HG03520 (cell line): ENCODE measurements around the gene GPATCH4.

Source experiments
- ATAC-seq: cut with Tn5 transposase; IDR thresholded peaks from one replicate; pipeline ENCODE4 v1.9.1; 2021; ENCODE audit warnings: mild to moderate bottlenecking, moderate library complexity; ENCODE audit not compliant: unreplicated experiment

The GPATCH4 gene

GRCh38 chr1:156551066-156551643, 50.1 kb downstream of the GPATCH4 start:
- no peak for ATAC-seq

- ATAC-seq: no peak
Observed at GRCh38 chr1:156550346-156550745, 50.9 kb downstream of the GPATCH4 start.

- ATAC-seq: no peak
Observed at GRCh38 chr1:156549831-156550230, 51.4 kb downstream of the GPATCH4 start.

DNA sequence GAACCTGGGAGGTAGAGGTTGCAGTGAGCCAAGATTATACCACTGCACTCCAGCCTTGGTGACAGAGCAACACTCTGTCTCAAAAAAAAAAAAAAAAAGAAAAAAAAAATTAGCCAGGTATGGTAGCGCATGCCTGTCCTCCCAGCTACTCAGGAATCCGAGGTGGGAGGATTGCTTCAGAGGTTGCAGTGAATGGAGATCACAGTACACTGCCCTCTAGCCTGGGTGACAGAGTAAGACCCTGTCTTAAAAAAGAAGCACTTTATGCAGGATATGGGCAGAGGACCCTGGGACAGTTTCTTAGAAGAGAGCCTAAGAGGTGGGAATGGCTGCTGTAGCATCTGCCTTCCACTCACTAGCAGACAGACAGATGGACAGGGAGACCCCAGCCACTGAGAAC, 51.9 kb downstream of the GPATCH4 start:
- ATAC-seq: no peak

DNA sequence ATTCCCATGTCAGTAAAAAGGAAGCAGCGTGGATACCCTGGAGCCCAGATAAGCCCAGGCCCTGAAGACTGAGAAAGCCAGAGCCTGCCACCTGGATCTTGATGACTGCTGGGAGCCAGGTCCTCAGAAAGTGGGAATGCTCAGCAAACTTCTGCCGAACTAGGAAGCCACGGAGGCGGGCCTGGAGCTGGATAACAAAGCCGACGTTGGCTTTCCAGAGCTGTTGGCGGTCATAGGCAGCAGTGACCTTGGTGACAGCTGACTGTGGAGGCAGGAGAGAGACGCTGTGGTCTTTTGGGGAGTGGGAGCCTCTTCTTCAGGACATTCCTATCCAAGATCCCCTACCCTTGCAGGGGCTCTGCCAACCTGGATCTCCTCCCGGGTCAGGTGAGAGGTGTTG, 53.3 kb downstream of the GPATCH4 start:
- no peak for ATAC-seq

GRCh38 chr1:156547434-156547833, 53.8 kb downstream of the GPATCH4 start:
- no peak for ATAC-seq

DNA sequence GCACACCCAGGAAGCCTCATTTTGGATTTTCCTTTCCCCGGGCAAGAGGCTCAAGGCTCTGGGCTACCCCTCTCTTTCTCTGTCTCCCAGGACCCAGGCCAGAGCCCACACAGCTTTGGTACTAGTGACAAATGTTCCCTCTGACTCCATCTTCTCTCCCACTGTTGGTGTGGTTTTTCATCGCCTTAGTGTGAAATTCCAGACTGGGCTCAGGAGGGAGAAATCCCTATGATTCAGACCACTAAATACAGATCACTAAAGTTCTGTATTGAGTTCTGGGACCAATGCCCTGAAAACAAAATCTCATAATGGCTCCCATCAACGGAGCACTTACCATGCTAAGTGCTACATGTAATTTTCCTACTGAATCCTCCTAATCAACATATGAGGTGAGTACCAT, 55.0 kb downstream of the GPATCH4 start:
- no peak for ATAC-seq

- no peak for ATAC-seq
Observed at GRCh38 chr1:156544592-156545102, 56.6 kb downstream of the GPATCH4 start.
